ENCODE results near the gene CUL1. TPM values are rescaled to one million over a fixed set of nuclear protein-coding genes. Genes with fewer than 3 reads are reported as not detected.

Gene CUL1
- total and polyA plus RNA-seq, 2 donors (not counting 3 experiments of a cell fraction or from before 2014, with no cell fraction given) = 25.7 to 50.2 TPM

DNA sequence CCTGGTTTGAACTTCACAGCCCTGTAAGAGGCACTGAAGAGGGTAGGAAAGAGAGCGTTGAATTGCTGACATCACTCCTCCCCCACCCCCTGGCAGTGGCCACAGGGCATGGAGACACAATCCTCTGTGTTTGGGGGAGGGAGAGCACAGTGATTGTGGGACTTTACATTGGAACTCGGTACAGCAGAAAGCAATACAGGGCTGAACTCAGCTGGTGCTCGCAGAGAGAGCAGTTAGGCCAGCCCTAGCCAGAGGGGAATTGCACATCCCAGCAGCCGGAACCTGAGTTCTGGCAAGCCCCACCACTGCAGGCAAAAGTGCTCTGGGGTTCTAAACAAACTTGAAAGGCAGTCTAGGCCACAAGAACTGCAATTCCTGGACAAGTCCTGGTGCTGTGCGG is 24.0 kb upstream of the CUL1 start:
- no peak overlapping the region for H3K27ac ChIP-seq (ENCODE audit: insufficient read depth, low read depth, low read length)
- H3K27me3 ChIP-seq (ENCODE audit: control insufficient read depth in 2 of 2, insufficient read depth in 2 of 2, low read length in 2 of 2) = no peaks in the 10 kb centered on the region
- FAIRE-seq (no peak), DNase-seq (ENCODE audit: low read depth, low spot score) (no peak)
- H3K4me3 ChIP-seq (replicated peaks in 1 of 3; ENCODE audit: insufficient read depth in 1 of 3, low read depth in 1 of 3, low read length in 3 of 3) = no peak overlapping the region
- H3K4me2 ChIP-seq (ENCODE audit: insufficient read depth, low read length) = no peak overlapping the region
- no TSS peak for BruUV-seq (replicated peaks)
- ChIA-PET CTCF (no interaction called here), POLR2A (no interaction called here)
- no peaks in the 10 kb centered on the region for H3K9me1 ChIP-seq (replicated peaks; ENCODE audit: control insufficient read depth, extremely low read depth, insufficient read depth, low read length)
- no peaks in the 10 kb centered on the region for H4K20me1 ChIP-seq (replicated peaks; ENCODE audit: control insufficient read depth, extremely low read depth, insufficient read depth, low read length)
- TF ChIP-seq GATA2 (IDR thresholded peaks at IDR 0.05; ENCODE audit: insufficient read depth, insufficient read length, low read depth, low read length) (no peak), FOS (IDR thresholded peaks at IDR 0.05; ENCODE audit: borderline replicate concordance, insufficient read depth, low read length) (no peak), MYC (IDR thresholded peaks at IDR 0.05; ENCODE audit: low read depth, low read length) (no peak), POLR2A (IDR thresholded peaks at IDR 0.05; ENCODE audit: low read depth, low read length) (no peak), EZH2 (IDR thresholded peaks at IDR 0.05; ENCODE audit: borderline replicate concordance, low read depth, low read length, severe bottlenecking) (no peak), POLR2AphosphoS5 (IDR thresholded peaks at IDR 0.05; ENCODE audit: insufficient read depth, low read depth, low read length) (no peak), JUN (IDR thresholded peaks at IDR 0.05; ENCODE audit: borderline replicate concordance, insufficient read depth, insufficient read length, low read depth) (no peak)
- TF ChIP-seq, protein P1, sequence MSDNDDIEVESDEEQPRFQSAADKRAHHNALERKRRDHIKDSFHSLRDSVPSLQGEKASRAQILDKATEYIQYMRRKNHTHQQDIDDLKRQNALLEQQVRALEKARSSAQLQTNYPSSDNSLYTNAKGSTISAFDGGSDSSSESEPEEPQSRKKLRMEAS (IDR thresholded peaks at IDR 0.05; ENCODE audit: insufficient read depth, insufficient read length) = no peak
- TF ChIP-seq, protein P2, sequence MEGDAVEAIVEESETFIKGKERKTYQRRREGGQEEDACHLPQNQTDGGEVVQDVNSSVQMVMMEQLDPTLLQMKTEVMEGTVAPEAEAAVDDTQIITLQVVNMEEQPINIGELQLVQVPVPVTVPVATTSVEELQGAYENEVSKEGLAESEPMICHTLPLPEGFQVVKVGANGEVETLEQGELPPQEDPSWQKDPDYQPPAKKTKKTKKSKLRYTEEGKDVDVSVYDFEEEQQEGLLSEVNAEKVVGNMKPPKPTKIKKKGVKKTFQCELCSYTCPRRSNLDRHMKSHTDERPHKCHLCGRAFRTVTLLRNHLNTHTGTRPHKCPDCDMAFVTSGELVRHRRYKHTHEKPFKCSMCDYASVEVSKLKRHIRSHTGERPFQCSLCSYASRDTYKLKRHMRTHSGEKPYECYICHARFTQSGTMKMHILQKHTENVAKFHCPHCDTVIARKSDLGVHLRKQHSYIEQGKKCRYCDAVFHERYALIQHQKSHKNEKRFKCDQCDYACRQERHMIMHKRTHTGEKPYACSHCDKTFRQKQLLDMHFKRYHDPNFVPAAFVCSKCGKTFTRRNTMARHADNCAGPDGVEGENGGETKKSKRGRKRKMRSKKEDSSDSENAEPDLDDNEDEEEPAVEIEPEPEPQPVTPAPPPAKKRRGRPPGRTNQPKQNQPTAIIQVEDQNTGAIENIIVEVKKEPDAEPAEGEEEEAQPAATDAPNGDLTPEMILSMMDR (IDR thresholded peaks at IDR 0.05; ENCODE audit: extremely low read depth in 1 of 2, insufficient read depth in 1 of 2, low read depth in 1 of 2, low read length in 2 of 2) = no peak
- intact Hi-C loops (cut with micrococcal nuclease) (no loop called here), dilution Hi-C loops (cut with MboI; ENCODE audit: extremely low pct_ligation_motif_present, low sequenced_read_pairs) (no loop called here)
- H2AFZ ChIP-seq (ENCODE audit: low read depth, low read length) = no peak overlapping the region
- no peak overlapping the region for H3K9ac ChIP-seq (replicated peaks; ENCODE audit: extremely low read depth, insufficient read depth, low read length)
- no peaks in the 10 kb centered on the region for H3K79me2 ChIP-seq (ENCODE audit: control insufficient read depth, insufficient read depth, low read length)
- peaks cover 4% of the 10 kb centered on the region for H3K4me1 ChIP-seq (ENCODE audit: control insufficient read depth, extremely low read depth, insufficient read depth, low read length)
- H3K36me3 ChIP-seq (ENCODE audit: control insufficient read depth in 2 of 2, extremely low read depth in 1 of 2, insufficient read depth in 2 of 2, low read length in 2 of 2) = no peaks in the 10 kb centered on the region
- no peaks in the 10 kb centered on the region for H3K9me3 ChIP-seq (replicated peaks; ENCODE audit: control insufficient read depth, insufficient read depth, low read length)
